Memory B cell (primary cell): ENCODE results near the gene SDK1.
A peak's percentile ranks its signal among the peaks of the same experiment; 100 is the strongest.

Experiments
- ATAC-seq: fragments of 150-1000 bp; cut with Tn5 transposase; 2 replicates; pipeline ENCODE4 v1.10.0; 2021; ENCODE audit warnings: low read depth, mild to moderate bottlenecking, moderate library complexity
- DNase-seq, 2 donors: peaks; one replicate each; pipeline ENCODE4 v3.0.0; 2022; ENCODE audit warnings: low spot score in 2 of 2
- H3K27ac Mint-ChIP-seq: one replicate; pipeline ENCODE4 v1.8.0; 2022; ENCODE audit warnings: mild to moderate bottlenecking, moderate library complexity, mixed read lengths
- H3K27me3 Mint-ChIP-seq: one replicate; pipeline ENCODE4 v1.8.0; 2022; ENCODE audit warnings: mixed read lengths
- H3K36me3 Mint-ChIP-seq: one replicate; pipeline ENCODE4 v1.8.0; 2022; ENCODE audit warnings: mild to moderate bottlenecking, mixed read lengths
- H3K4me1 Mint-ChIP-seq: one replicate; pipeline ENCODE4 v1.8.0; 2022; ENCODE audit warnings: mixed read lengths
- H3K4me3 Mint-ChIP-seq: one replicate; pipeline ENCODE4 v1.8.0; 2022; ENCODE audit warnings: mild to moderate bottlenecking, moderate library complexity, mixed read lengths
- H3K9me3 Mint-ChIP-seq: one replicate; pipeline ENCODE4 v1.8.0; 2022; ENCODE audit warnings: mixed read lengths

SDK1 gene

DNA sequence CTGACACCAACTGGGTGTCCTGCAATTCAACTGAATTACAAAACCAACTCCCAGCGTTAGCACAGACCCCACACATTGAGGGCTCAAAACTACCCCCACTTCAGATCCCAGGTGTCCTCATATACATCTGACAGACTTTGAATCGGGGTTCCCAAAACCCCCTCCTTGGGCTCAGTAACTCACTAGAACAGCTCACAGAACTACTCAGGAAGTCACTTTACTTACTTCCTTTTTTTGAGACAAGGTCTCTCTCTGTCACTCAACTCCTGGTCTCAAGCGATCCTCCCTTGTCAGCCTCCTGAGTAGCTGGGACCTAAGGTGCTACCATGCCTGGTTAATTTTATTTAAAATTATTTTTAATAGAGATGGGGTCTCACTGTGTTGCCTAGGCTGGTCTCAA lies 456.0 kb downstream of the SDK1 start:
- DNase-seq (no peak), ATAC-seq (peak; percentile 64)
- H3K27me3 Mint-ChIP-seq: peaks cover 10% of the 10 kb centered on the region
- H3K4me1 Mint-ChIP-seq: peaks cover 6% of the 10 kb centered on the region
- H3K36me3 Mint-ChIP-seq: no peaks in the 10 kb centered on the region
- H3K27ac Mint-ChIP-seq: no peak overlapping the region
- no peak overlapping the region for H3K4me3 Mint-ChIP-seq
- H3K9me3 Mint-ChIP-seq: no peaks in the 10 kb centered on the region

DNA sequence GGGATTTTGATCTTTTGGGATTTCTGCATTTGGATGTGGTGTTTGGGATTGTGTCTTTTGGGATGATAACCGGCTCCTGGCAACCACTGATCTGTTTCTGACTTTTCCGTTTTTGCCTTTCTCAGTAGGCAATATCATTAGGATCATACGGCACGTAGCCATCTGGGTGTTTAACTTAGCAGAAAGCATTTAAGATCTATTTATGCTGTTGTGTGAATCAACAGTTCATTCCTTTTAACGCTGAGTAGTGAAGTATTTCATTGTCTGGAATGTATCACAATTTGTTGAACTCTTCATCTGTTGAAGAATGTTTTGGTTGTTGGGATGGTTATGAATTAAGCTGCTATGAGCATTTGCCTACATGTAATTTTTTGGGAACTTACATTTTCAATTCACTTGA lies 459.6 kb downstream of the SDK1 start:
- ATAC-seq: no peak
- Mint-ChIP-seq H3K9me3 (no peaks in the 10 kb centered on the region), H3K4me1 (peaks cover 9% of the 10 kb centered on the region), H3K36me3 (no peaks in the 10 kb centered on the region), H3K4me3 (no peak overlapping the region), H3K27me3 (peaks cover 13% of the 10 kb centered on the region), H3K27ac (no peak overlapping the region)
- no peak for DNase-seq

DNA sequence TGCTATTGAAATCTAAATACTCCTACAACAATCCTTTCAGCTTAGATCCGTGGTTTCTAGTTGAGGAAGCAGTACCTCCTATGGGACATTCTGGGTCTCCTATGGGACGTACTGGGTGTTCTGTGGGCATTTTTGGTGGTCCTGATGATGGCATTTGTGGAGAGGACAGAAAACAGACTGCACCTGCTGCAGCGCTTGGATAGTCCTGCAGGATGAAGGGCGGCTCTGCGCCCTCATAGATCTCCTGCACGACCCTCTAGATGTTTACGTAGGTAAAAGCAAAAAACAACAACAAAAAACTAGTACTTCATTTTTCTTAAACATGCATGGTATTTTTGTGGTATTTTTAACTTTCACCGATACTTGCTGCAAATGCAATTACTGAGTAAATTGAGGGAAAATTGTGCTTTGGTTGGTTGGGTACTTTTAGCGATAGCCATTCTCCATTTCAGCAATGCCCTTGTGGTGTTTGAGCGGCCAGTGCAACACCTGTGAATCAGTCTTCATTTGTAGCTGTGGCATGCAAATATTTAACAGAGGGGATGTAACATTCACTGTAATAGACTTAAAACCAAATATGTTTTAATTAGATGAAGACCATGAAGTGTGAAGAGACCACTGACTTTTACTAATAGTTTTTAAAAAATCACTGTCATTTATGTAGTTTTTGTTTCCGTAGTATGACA lies 461.2 kb downstream of the SDK1 start:
- Mint-ChIP-seq H3K27ac (no peak overlapping the region), H3K4me3 (no peak overlapping the region), H3K27me3 (peaks cover 12% of the 10 kb centered on the region), H3K36me3 (no peaks in the 10 kb centered on the region), H3K9me3 (no peaks in the 10 kb centered on the region), H3K4me1 (peaks cover 7% of the 10 kb centered on the region)
- ATAC-seq (no peak), DNase-seq (no peak)

DNA sequence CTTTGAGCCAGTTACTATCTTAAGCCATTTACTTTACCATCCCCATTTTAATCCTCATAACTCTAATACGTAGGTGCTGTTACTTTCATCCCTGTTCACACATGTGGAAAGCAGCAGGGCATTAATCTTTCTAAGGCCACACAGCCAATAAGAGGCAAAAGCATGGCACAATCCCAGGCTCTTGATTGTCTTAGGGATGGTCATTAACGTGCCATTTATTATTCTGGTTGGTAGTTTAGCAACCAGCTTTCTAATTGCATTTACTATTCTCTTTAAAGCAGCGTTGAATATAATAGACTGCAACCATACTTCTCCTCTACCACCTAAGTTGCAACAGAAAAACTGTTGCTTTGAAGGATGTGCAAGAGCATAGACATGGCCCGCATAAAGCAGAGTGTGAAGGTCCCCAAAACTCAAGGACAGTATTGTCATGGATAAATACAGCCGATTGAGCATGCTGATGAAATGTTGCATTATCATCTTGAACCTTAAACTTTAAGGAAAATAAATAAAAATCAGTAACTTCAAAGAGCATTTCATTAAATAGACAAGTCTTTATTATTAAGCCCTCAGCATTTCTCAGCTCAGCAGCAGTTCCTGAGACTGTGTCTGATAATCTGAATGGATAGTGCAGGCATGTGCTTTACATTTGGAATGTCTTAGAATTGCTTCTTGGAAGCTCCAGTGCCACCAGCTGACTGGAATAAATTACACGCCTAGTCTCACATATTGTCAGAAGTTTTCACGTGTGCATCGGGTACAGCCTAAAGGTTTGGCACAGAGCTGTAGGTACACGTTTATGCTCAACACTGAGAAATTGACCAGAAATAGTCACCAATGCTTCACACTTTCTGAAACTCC lies 467.1 kb downstream of the SDK1 start:
- Mint-ChIP-seq H3K27me3 (peaks cover 16% of the 10 kb centered on the region), H3K27ac (no peak overlapping the region), H3K4me3 (no peak overlapping the region), H3K4me1 (no peaks in the 10 kb centered on the region), H3K9me3 (peaks cover 2% of the 10 kb centered on the region), H3K36me3 (peaks cover 2% of the 10 kb centered on the region)
- ATAC-seq (no peak), DNase-seq (no peak)

DNA sequence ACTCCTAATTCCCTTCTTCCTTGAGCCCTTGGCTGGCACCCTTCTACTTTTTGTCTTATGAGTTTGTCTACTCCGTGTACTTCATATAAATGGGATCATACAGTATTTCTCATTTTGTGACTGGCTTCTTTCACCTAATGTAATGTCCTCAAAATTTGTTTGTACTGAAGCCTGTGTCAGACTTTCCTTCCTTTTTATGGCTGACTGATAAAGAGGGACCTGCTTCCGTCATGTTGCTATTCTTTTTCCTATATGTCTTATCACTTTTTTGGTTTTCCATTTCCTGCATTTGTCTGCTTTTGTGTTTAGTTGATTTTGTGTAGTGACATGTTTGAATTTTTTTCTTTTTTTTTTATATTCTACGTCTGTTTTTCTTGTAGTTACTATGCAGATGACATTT lies 470.9 kb downstream of the SDK1 start:
- DNase-seq: no peak
- peaks cover 2% of the 10 kb centered on the region for H3K36me3 Mint-ChIP-seq
- ATAC-seq: no peak
- H3K4me3 Mint-ChIP-seq: no peak overlapping the region
- peaks cover 2% of the 10 kb centered on the region for H3K9me3 Mint-ChIP-seq
- H3K4me1 Mint-ChIP-seq: no peaks in the 10 kb centered on the region
- no peak overlapping the region for H3K27ac Mint-ChIP-seq
- H3K27me3 Mint-ChIP-seq: peaks cover 13% of the 10 kb centered on the region

DNA sequence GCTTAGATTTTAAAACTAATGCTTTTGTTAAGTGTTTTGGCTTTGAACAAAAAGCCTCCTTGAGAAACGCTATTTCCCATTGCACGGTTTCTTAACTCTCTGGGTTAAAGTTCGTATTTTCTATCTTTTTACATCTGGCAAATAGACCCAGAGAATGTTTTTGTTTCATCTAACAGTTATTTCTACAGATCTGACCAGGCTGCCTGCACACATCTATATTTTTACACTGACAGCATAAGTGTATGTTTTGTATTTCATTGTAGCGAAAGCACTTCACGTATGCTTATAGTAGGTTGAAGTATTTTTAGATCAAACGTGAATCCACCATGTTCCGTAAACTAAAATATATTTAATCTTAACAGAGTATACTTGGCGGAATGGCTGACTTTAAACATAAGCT lies 477.3 kb downstream of the SDK1 start:
- Mint-ChIP-seq H3K4me3 (no peak overlapping the region), H3K36me3 (peaks cover 7% of the 10 kb centered on the region), H3K4me1 (no peaks in the 10 kb centered on the region), H3K9me3 (peaks cover 13% of the 10 kb centered on the region), H3K27ac (no peak overlapping the region), H3K27me3 (peaks cover 6% of the 10 kb centered on the region)
- ATAC-seq (no peak), DNase-seq (no peak)

DNA sequence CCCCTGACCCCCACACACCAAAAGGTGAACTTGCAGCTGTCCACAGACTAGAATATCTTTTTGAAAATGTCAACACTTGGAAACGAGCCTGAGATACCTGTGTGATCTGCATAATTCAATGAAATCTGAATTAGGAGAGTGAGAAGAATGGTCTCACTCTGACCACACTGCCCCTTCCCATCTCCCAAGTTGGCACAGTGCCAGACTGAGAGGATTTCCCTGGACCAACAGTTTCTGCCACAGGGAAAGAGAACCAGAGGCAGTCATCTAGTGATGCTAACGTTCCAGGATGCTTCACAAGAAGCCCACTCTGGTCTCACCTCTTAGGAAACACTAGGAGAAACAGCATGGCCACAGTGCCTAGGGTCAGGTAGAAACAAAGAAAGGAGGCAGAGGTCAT lies 479.0 kb downstream of the SDK1 start:
- DNase-seq (no peak), ATAC-seq (no peak)
- Mint-ChIP-seq H3K36me3 (peaks cover 8% of the 10 kb centered on the region), H3K4me1 (no peaks in the 10 kb centered on the region), H3K27ac (no peak overlapping the region), H3K27me3 (peaks cover 8% of the 10 kb centered on the region), H3K9me3 (peaks cover 13% of the 10 kb centered on the region), H3K4me3 (no peak overlapping the region)

DNA sequence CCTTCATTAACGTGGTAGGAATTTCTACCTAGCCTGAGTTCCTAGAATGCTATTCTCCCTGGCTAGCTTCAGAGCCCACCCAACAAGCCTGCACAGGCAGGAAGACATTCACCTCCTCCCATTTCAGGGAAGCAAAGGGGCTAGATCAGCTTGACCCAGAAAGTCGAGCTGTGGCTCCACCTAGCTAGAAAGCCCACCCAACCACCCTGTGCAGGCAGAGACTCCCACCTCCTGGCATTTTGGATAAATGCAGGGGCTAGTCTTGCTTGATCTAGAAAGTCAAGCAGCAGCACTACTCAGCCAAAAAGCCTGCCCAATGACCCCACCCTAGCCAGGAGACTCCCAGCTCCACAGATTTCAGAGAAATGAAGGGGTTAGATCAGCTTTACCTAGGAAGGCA lies 479.5 kb downstream of the SDK1 start:
- Mint-ChIP-seq H3K4me3 (no peak overlapping the region), H3K27me3 (peaks cover 8% of the 10 kb centered on the region), H3K27ac (no peak overlapping the region), H3K36me3 (peaks cover 8% of the 10 kb centered on the region), H3K9me3 (peaks cover 13% of the 10 kb centered on the region), H3K4me1 (no peaks in the 10 kb centered on the region)
- DNase-seq: no peak
- ATAC-seq: no peak

DNA sequence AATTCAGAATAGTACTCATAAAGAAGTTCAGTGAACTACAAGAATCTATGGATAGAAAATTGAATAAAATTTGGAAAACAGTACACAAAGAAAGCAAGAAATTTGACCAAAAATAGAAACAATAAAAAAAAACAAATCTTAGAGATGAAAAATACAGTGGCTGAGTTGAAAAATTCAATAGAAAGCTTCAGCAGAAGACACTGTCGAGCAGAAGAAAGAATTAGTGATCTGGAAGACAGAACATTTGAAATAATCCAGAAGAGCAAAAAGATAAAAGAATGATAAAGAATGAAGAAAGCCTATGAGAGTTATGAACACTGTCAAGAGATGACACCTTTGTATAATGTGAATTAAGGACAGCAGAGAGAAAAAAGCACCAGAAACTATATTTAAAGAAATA lies 480.6 kb downstream of the SDK1 start:
- no peak overlapping the region for H3K27ac Mint-ChIP-seq
- H3K4me1 Mint-ChIP-seq: no peaks in the 10 kb centered on the region
- H3K4me3 Mint-ChIP-seq: no peak overlapping the region

DNA sequence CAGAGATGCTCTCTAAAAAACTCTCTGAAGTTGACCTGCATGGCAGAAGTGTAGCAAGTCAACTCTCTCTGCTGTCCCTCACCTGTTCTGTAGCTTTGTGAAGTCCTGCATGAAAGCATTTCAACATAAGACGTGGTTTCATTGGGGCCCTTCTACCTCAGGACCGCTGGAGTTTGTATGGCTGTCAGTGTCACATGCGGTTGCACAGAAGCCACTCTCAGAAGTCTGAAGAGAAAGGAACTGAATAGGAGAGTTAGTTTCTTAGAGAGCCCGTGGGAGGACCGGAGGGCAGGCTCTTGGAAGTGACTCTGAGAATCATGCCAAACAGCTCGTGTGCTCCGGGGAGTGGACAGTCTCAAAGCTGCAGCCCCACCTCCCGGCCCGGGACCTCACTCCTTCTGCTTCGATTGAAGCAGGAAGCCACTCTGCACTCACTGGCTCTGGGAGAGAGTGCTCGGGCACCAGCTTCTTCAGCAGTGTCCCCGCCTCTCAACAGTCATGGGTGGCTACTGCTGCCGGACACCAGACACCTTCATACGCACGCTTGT lies 486.7 kb downstream of the SDK1 start:
- DNase-seq: no peak
- H3K27me3 Mint-ChIP-seq: peaks cover 16% of the 10 kb centered on the region

More for the DNA sequence above, 480.6 kb downstream of the SDK1 start:
- ATAC-seq (no peak), DNase-seq (no peak)
- Mint-ChIP-seq H3K27me3 (peaks cover 6% of the 10 kb centered on the region), H3K9me3 (peaks cover 13% of the 10 kb centered on the region), H3K36me3 (peaks cover 8% of the 10 kb centered on the region)

DNA sequence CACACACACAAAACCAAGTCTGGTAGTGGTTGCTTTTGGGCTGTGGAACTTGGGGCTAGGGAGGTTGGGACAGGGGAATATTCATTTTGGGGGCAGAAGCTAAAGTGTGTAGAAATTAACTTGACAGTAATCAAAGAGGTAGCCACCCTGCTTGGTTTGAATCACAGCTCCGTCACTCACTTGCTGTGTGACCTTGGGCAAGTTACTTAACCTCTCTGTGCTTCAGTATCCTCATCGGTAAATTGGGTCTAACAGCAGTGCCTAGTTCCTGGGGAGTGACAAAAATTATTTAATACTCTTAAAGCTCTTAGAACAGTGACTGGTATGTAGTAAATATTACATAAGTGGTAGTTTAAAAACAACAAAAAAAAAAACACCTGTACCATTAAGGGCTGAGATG lies 489.8 kb downstream of the SDK1 start:
- H3K4me1 Mint-ChIP-seq: peaks cover 2% of the 10 kb centered on the region
- H3K4me3 Mint-ChIP-seq: no peak overlapping the region
- H3K36me3 Mint-ChIP-seq: no peaks in the 10 kb centered on the region
- H3K9me3 Mint-ChIP-seq: no peaks in the 10 kb centered on the region
- no peak for DNase-seq
- H3K27me3 Mint-ChIP-seq: peaks cover 12% of the 10 kb centered on the region
- no peak for ATAC-seq
- no peak overlapping the region for H3K27ac Mint-ChIP-seq

More for the DNA sequence above, 486.7 kb downstream of the SDK1 start:
- no peak for ATAC-seq
- Mint-ChIP-seq H3K36me3 (peaks cover 4% of the 10 kb centered on the region), H3K27ac (no peak overlapping the region), H3K4me3 (no peak overlapping the region), H3K4me1 (peaks cover 2% of the 10 kb centered on the region), H3K9me3 (peaks cover 3% of the 10 kb centered on the region)

DNA sequence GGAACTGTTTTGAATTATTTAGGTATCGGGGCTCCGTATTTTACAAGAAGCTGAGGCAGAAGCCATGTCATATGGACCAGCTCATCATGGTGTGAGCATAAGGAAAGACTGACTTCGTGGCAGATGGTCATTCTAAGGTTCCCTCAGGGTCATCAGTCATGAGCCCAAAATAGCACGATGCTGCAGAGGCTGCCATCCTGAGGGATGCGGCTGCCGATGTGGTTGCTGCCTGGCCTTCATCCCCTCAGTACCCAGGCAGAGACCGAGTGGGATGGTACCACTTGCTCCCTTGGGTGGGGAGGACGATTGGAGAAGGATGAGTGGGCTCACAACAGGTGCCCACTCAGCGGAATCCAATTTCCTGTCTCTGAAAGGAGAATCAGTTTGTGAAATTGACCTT lies 490.3 kb downstream of the SDK1 start:
- DNase-seq (no peak), ATAC-seq (no peak)
- H3K27ac Mint-ChIP-seq: no peak overlapping the region
- no peaks in the 10 kb centered on the region for H3K9me3 Mint-ChIP-seq
- H3K4me3 Mint-ChIP-seq: no peak overlapping the region
- H3K27me3 Mint-ChIP-seq: peaks cover 10% of the 10 kb centered on the region
- peaks cover 2% of the 10 kb centered on the region for H3K4me1 Mint-ChIP-seq
- no peaks in the 10 kb centered on the region for H3K36me3 Mint-ChIP-seq

DNA sequence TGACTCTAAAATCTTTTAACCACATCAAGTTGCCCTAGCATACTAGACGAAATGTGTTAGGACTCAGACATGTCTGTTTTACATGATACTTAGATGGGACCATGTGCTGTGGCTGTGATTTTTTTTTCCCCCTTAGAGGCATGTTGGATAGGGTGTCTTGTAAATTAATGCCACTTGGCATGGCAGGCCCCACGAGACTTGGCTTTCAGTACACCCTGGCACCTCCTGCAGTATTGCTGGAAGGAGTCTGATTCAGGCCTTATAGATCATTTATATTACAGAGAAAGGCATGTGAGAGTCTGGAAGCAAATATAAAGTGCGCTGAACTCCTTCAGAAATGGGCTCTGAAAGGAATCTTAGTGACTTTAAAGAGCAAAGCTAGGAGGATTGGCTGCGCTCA lies 494.1 kb downstream of the SDK1 start:
- ATAC-seq: no peak
- Mint-ChIP-seq H3K27me3 (peaks cover 4% of the 10 kb centered on the region), H3K4me1 (no peaks in the 10 kb centered on the region), H3K36me3 (no peaks in the 10 kb centered on the region), H3K4me3 (no peak overlapping the region), H3K9me3 (no peaks in the 10 kb centered on the region), H3K27ac (no peak overlapping the region)
- DNase-seq: no peak

DNA sequence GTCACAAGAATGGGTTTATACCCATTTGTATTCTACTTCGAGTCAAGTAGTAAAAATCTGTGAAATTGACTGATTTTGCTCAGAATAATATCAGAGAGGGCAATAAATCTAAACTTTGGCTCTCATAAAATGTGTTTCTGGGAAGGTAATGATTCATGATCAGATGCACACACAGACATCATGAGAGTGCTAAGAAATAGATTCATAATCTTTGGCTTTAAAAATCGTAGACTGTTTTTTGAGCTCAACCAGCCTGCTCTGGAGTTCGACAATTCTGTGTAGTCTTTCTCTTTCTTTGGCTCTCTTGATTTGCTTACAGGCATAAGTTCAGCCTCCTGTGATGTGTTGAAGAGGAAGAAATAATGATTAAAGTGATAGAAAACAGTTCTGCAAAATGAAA lies 494.7 kb downstream of the SDK1 start:
- DNase-seq (no peak), ATAC-seq (no peak)
- no peak overlapping the region for H3K4me3 Mint-ChIP-seq
- H3K27ac Mint-ChIP-seq: no peak overlapping the region
- no peaks in the 10 kb centered on the region for H3K9me3 Mint-ChIP-seq
- H3K27me3 Mint-ChIP-seq: peaks cover 4% of the 10 kb centered on the region
- H3K4me1 Mint-ChIP-seq: no peaks in the 10 kb centered on the region
- no peaks in the 10 kb centered on the region for H3K36me3 Mint-ChIP-seq
